DOHH2 (cell line): ENCODE results near the gene TLR10.

Source experiments
- CTCF ChIP-seq: fragments of 200-600 bp; sonication (generic); IDR thresholded peaks from one replicate; pipeline ENCODE4 v1.5.1; 2014; ENCODE audit warnings: antibody characterized with exemption, mild to moderate bottlenecking, low read depth, low read length; ENCODE audit not compliant: poor library complexity, severe bottlenecking
- EZH2phosphoT487 ChIP-seq: fragments of 200-600 bp; sonication (generic); IDR thresholded peaks from 2 replicates; pipeline ENCODE4 v1.6.1; 2017; ENCODE audit warnings: borderline replicate concordance, mild to moderate bottlenecking, antibody characterized with exemption, low read length, moderate library complexity, mixed read lengths

GRCh38 chr4:38749336-38749735 is 33.5 kb downstream of the TLR10 start:
- TF ChIP-seq CTCF (no peak), EZH2phosphoT487 (no peak)
